ENCODE results near the gene FBXW11.

DNA sequence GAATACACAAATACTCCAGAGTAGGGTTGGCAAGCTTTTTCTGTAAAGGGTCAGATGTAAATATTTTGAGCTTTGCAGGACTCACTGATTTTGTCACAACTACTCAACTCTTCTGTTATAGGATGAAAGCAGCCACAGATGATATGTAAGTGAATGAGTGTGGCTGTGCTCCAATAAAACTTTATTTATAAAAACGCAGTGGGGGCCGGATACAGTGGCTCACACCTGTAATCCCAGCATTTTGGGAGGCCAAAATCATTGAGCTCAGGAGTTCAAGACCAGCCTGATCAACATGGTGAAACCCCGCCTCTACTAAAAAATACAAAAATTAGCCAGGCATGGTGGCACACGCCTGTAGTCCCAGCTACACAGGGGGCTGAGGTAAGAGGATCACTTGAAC, 69.1 kb downstream of the FBXW11 start:
- TF ChIP-seq, protein P1, sequence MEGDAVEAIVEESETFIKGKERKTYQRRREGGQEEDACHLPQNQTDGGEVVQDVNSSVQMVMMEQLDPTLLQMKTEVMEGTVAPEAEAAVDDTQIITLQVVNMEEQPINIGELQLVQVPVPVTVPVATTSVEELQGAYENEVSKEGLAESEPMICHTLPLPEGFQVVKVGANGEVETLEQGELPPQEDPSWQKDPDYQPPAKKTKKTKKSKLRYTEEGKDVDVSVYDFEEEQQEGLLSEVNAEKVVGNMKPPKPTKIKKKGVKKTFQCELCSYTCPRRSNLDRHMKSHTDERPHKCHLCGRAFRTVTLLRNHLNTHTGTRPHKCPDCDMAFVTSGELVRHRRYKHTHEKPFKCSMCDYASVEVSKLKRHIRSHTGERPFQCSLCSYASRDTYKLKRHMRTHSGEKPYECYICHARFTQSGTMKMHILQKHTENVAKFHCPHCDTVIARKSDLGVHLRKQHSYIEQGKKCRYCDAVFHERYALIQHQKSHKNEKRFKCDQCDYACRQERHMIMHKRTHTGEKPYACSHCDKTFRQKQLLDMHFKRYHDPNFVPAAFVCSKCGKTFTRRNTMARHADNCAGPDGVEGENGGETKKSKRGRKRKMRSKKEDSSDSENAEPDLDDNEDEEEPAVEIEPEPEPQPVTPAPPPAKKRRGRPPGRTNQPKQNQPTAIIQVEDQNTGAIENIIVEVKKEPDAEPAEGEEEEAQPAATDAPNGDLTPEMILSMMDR (conservative IDR thresholded peaks at IDR 0.05; ENCODE audit: low read depth, low read length), result no peak
- TF ChIP-seq EZH2 (IDR thresholded peaks at IDR 0.05; ENCODE audit: low read length, unreplicated experiment), result no peak

All from PC-3 (cell line).